Activated CD8-positive, alpha-beta memory T cell treated with anti-CD3 and anti-CD28 coated beads for 36 hours (primary cell): ENCODE measurements around the gene GOLGA1. TPM values are rescaled to one million over a fixed set of nuclear protein-coding genes. Genes with fewer than 3 reads are reported as not detected.
"Not testable (repeated sequence)": the region's sequence is repeated elsewhere in the genome, so short reads cannot be mapped to it uniquely, and the experiment has no call there.

ENCODE experiments used
- CTCF ChIA-PET: fragments of 350-600 bp; sonication (Branson Sonifier 250); formaldehyde crosslinking; loops from one replicate; lab custom pipeline; 2021; ENCODE audit warnings: antibody characterized with exemption; lab: Charles Lee
- POLR2A ChIA-PET: fragments of 350-600 bp; sonication (Branson Sonifier 250); formaldehyde crosslinking; loops from one replicate; lab custom pipeline; 2021; ENCODE audit warnings: antibody characterized with exemption; lab: Charles Lee
- total RNA-seq, 2 experiments: library from RNA; stranded (reverse); gene quantifications; one replicate each; pipeline ENCODE4 v1.2.3, GENCODE V29; 2021

Gene GOLGA1
- total RNA-seq, 2 experiments from 2014 or later = 14.7 to 16.3 TPM

DNA sequence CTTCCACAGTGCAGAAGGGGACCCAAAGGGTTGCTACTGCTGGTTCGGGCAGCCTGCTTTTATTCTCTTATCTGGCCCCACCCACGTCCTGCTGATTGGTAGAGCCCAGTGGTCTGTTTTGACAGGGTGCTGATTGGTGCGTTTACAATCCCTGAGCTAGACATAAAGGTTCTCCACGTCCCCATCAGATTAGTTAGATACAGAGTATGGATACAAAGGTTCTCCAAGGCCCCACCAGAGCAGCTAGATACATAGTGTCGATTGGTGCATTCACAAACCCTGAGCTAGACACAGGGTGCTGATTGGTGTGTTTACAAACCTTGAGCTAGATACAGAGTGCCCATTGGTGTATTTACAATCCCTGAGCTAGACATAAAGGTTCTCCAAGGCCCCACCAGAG is 102.8 kb downstream of the GOLGA1 start:
- POLR2A ChIA-PET, CTCF ChIA-PET: not testable (repeated sequence)

DNA sequence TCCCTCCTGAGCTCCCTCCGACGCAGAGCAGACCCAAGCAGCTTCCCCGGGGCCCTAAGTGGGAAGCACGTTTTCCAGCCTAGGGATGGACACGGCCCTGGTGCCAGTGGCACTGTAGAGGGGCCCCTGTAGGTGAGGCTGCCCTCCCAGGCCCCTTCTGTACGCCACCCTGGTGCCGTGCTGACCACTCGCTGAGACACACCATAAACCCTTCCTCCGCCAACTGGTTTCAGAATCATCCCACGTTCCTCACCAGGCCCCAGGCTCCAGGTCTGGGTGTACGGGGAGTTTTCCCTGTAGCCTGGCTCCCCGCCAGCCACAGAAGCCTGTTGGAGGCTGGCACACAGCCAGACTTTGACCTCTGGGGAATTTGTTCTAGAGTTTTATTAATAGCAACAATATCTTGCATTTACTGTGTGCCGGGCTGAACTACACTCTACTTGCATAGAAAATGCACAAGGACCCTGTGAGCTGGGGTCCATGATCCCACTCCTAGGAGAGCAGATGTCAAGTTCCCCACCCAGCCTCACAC is 105.8 kb downstream of the GOLGA1 start:
- CTCF ChIA-PET = interaction anchor here (0.6 kb wide), 1 partner anchor 249 kb away, joined by 9 read pairs; no protein-coding TSS in a partner anchor
- POLR2A ChIA-PET = no interaction called here

- ChIA-PET CTCF (no interaction called here), POLR2A (no interaction called here)
Measured at GRCh38 chr9:124834591-124834990, 106.3 kb downstream of the GOLGA1 start.

DNA sequence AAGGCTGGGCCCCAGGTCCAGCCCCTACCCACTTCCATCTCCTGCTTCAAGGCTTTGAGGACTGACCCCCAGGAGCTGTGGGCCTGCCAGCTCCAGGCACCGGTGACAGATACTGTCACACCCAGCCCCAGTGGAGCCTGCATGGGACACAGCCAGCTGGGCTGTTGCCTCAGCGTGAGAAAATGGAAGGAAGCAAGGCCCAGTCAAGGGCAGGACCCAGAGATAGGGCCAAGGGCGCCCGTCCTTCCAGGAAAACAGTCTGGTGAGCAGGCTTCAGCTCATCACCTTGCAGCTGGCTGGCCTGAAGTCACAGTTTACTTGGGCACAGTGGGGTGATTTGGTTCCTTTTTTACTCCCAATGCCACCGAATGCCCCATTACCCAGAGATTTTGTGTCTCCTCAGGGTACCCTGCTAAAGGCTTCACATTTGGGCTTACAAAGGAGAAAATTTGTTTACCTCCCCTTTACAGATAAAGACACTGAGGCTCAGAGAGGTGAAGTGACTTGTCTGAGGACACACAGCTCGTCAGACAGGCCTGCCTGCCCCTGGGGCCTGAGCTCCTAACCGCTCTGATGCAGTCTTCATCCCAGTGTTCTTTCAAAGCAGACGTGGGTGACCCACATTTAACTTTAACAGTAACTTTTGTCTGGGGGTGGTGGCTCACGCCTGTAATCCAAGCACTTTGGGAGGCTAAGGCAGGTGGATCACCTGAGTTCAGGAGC is 109.1 kb downstream of the GOLGA1 start:
- POLR2A ChIA-PET = no interaction called here

GRCh38 chr9:124830593-124830992 is 110.3 kb downstream of the GOLGA1 start:
- ChIA-PET CTCF (interaction anchor here (0.6 kb wide), 1 partner anchor 464 kb away, joined by 3 read pairs; no protein-coding TSS in a partner anchor), POLR2A (no interaction called here)

More for the DNA sequence above, 109.1 kb downstream of the GOLGA1 start:
- CTCF ChIA-PET = no interaction called here

DNA sequence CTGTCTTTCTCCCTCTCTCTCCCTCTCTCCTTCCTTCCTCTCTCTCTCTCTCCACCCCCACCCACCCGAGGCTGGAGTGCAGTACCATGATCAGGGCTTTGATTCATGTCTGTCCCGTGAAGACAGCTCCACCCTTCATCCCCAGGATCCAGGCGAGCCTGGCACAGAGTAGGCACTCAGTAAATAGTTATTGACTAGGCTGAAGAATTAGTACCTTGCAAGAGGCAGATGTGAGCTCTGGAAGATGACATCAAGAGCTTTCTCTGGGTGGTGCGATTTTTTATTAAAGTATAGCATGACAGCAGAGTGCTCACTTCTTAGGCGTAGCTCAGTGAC is 111.6 kb downstream of the GOLGA1 start:
- ChIA-PET CTCF (interaction anchor here (1.4 kb wide), 1 partner anchor 24 kb away, joined by 3 read pairs; the partner anchor contains the start of gene WDR38), POLR2A (no interaction called here)

GRCh38 chr9:124828489-124829333 is 112.2 kb downstream of the GOLGA1 start:
- ChIA-PET POLR2A (no interaction called here), CTCF (interaction anchor here (1.4 kb wide), 1 partner anchor 25 kb away, joined by 3 read pairs; the partner anchor contains the start of gene WDR38)

Other genes with a start within 250 kb of the GOLGA1 start
- gene NR6A1, start 169.8 kb downstream of the GOLGA1 start, total RNA-seq = 1 to 10 TPM; 2.1 to 3.1 TPM
- under 1 TPM in 1 of 2 experiments, not detected in 1; 0.04 TPM for gene OLFML2A, start 163.9 kb downstream of the GOLGA1 start, total RNA-seq
- gene WDR38, start 87.6 kb downstream of the GOLGA1 start, total RNA-seq = not detected
- gene RPL35, start 79.1 kb downstream of the GOLGA1 start, total RNA-seq = 1,000 to 10,000 TPM; 2,077 to 2,176 TPM
- 100 to 1,000 TPM; 116 to 121 TPM for gene ARPC5L, start 79.0 kb downstream of the GOLGA1 start, total RNA-seq
- 1 to 10 TPM; 7.5 to 8.8 TPM for gene SCAI, start 202.4 kb upstream of the GOLGA1 start, total RNA-seq
- 10 to 100 TPM; 45.1 to 51.5 TPM for gene PPP6C, start 248.7 kb upstream of the GOLGA1 start, total RNA-seq